H1 (cell line): ENCODE measurements around the gene TNIP1. TPM values are rescaled to one million over a fixed set of nuclear protein-coding genes. Genes with fewer than 3 reads are reported as not detected.

Source experiments
- BACH1 ChIP-seq: IDR thresholded peaks from 2 replicates; pipeline ENCODE4 v1.6.1; 2012; ENCODE audit warnings: low read length, improper control_type of control experiment
- BCL11A ChIP-seq, 2 experiments: IDR thresholded peaks; one replicate each; pipeline ENCODE4 v1.6.1; 2011; ENCODE audit warnings: low read depth in 2 of 2, low read length in 2 of 2, mild to moderate bottlenecking in 2 of 2
- CEBPB ChIP-seq: IDR thresholded peaks from 2 replicates; pipeline ENCODE4 v1.6.1; 2012; ENCODE audit warnings: low read depth, low read length
- E2F6 ChIP-seq: IDR thresholded peaks from 2 replicates; pipeline ENCODE4 v1.6.1; 2012; ENCODE audit warnings: inconsistent platforms
- EZH2 ChIP-seq: fragments of 200-600 bp; sonication (generic); IDR thresholded peaks from 2 replicates; pipeline ENCODE4 v1.7.1; 2012; ENCODE audit warnings: low read depth, mild to moderate bottlenecking, moderate library complexity, low read length, inconsistent platforms; ENCODE audit not compliant: severe bottlenecking
- HDAC2 ChIP-seq, 2 experiments: fragments of 300-600 bp in 1 of 2; sonication (generic) in 1 of 2; IDR thresholded peaks; 2 replicates each; pipeline ENCODE4 v1.6.1; 2011 to 2012; ENCODE audit warnings: low read depth in 2 of 2, low read length in 2 of 2, mild to moderate bottlenecking in 2 of 2, moderate library complexity in 2 of 2, borderline replicate concordance in 1 of 2, inconsistent platforms in 1 of 2
- KDM4A ChIP-seq: IDR thresholded peaks from one replicate; pipeline ENCODE4 v1.7.1; 2012; ENCODE audit warnings: low read depth, mild to moderate bottlenecking, moderate library complexity, low read length, inconsistent platforms; ENCODE audit not compliant: severe bottlenecking
- SIRT6 ChIP-seq: IDR thresholded peaks from one replicate; pipeline ENCODE4 v1.7.1; 2012; ENCODE audit warnings: low read length, inconsistent platforms
- polyA plus RNA-seq, 7 experiments: library from polyadenylated mRNA; depleted of rRNA in 3 of 7; stranded (reverse) in 5 of 7; unstranded in 2 of 7; fragments of >200 nt in 5 of 7; fragments of 200-250 nt in 2 of 7; gene quantifications; 1 replicate in 5 of 7; 2 replicates in 1 of 7; 4 replicates in 1 of 7; pipeline versions ENCODE4 v1.2.1 to v1.2.3, GENCODE V29; 2011 to 2013; ENCODE audit warnings: missing spikeins in 2 of 7, mixed read lengths in 2 of 7
- total RNA-seq: library from RNA; stranded (reverse); fragmentation: NEBNext Ultra II Directional; extraction: Animal tissue kit (Norgen Biotek cat#: 25700); gene quantifications from 2 replicates; pipeline ENCODE4 v1.2.1, GENCODE V29; 2021

Gene TNIP1
- total and polyA plus RNA-seq, 2 of the 8 experiments (the other 6 are each of a cell fraction or from before 2014, with no cell fraction given): 14.2 to 31.9 TPM

- no peak for TF ChIP-seq SIRT6
- no peak for TF ChIP-seq KDM4A
- no peak for TF ChIP-seq CEBPB
- no peak for TF ChIP-seq BACH1
- TF ChIP-seq EZH2: no peak
- no peak for TF ChIP-seq BCL11A (IDR thresholded peaks at IDR 0.05; ENCODE audit: low read depth in 2 of 2, low read length in 2 of 2)
- no peak for TF ChIP-seq HDAC2 (IDR thresholded peaks at IDR 0.05; ENCODE audit: borderline replicate concordance in 1 of 2, low read depth in 2 of 2, low read length in 2 of 2)
- TF ChIP-seq E2F6: no peak
Measured at GRCh38 chr5:151087486-151087885, 6.7 kb upstream of the TNIP1 start (continued).
